MM.1S (cell line): ENCODE measurements around the gene GAS7.

Experiments used
- DNase-seq: peaks from one replicate; pipeline ENCODE4 v3.0.0-alpha.2; 2015
- H2AFZ ChIP-seq: fragments of 300-600 bp; sonication (generic); 2 replicates; pipeline ENCODE4 v1.6.0; 2016; ENCODE audit warnings: antibody characterized with exemption, low read length
- H3F3A ChIP-seq: fragments of 300-600 bp; sonication (generic); 2 replicates; pipeline ENCODE4 v1.6.1; 2016; ENCODE audit warnings: mild to moderate bottlenecking, antibody characterized with exemption, low read length, moderate library complexity, mixed read lengths; ENCODE audit not compliant: insufficient read depth
- H3K27ac ChIP-seq: fragments of 300-600 bp; sonication (generic); 2 replicates; pipeline ENCODE4 v1.5.1; 2016; ENCODE audit warnings: mild to moderate bottlenecking, low read length
- H3K27me3 ChIP-seq: fragments of 300-600 bp; sonication (generic); replicated peaks from 2 replicates; pipeline ENCODE4 v1.6.0; 2016; ENCODE audit warnings: low read length; ENCODE audit not compliant: insufficient read depth
- H3K36me3 ChIP-seq: fragments of 300-600 bp; sonication (generic); replicated peaks from 2 replicates; pipeline ENCODE4 v1.6.1; 2016; ENCODE audit warnings: mild to moderate bottlenecking, low read length, mixed read lengths; ENCODE audit not compliant: insufficient read depth
- H3K4me1 ChIP-seq: fragments of 300-600 bp; sonication (generic); 2 replicates; pipeline ENCODE4 v1.6.1; 2016; ENCODE audit warnings: low read length, mixed read lengths
- H3K4me2 ChIP-seq: fragments of 300-600 bp; sonication (generic); 2 replicates; pipeline ENCODE4 v1.6.0; 2016; ENCODE audit warnings: low read depth, low read length
- H3K4me3 ChIP-seq: fragments of 300-600 bp; sonication (generic); 2 replicates; pipeline ENCODE4 v1.5.1; 2016; ENCODE audit warnings: low read length, mixed read lengths
- H3K79me2 ChIP-seq: fragments of 300-600 bp; sonication (generic); 2 replicates; pipeline ENCODE4 v1.6.1; 2016; ENCODE audit warnings: mixed run types, low read length, mixed read lengths
- H3K9ac ChIP-seq: fragments of 300-600 bp; sonication (generic); 2 replicates; pipeline ENCODE4 v1.6.1; 2016; ENCODE audit warnings: low read length, mixed read lengths
- H3K9me2 ChIP-seq: fragments of 300-600 bp; sonication (generic); replicated peaks from 2 replicates; pipeline ENCODE4 v1.6.1; 2016; ENCODE audit warnings: mild to moderate bottlenecking, low read length, mixed read lengths; ENCODE audit not compliant: insufficient read depth
- H3K9me3 ChIP-seq: fragments of 300-600 bp; sonication (generic); replicated peaks from 2 replicates; pipeline ENCODE4 v1.6.1; 2016; ENCODE audit warnings: mild to moderate bottlenecking, low read length, mixed read lengths; ENCODE audit not compliant: insufficient read depth
- H4K20me1 ChIP-seq: fragments of 300-600 bp; sonication (generic); 2 replicates; pipeline ENCODE4 v1.6.1; 2016; ENCODE audit warnings: mild to moderate bottlenecking, low read length, moderate library complexity, mixed read lengths; ENCODE audit not compliant: insufficient read depth
- EZH2 ChIP-seq: fragments of 300-600 bp; sonication (generic); optimal IDR thresholded peaks from 2 replicates; pipeline ENCODE3; 2017; ENCODE audit warnings: low read depth, mild to moderate bottlenecking, antibody characterized with exemption, low read length, mixed read lengths
- EZH2phosphoT487 ChIP-seq: fragments of 300-600 bp; sonication (generic); IDR thresholded peaks from 2 replicates; pipeline ENCODE4 v1.6.1; 2018; ENCODE audit warnings: antibody characterized with exemption, low read length
- TF ChIP-seq, protein P1 (sequence below): fragments of 300-600 bp; sonication (generic); IDR thresholded peaks from 2 replicates; pipeline ENCODE4 v1.5.1; 2016; ENCODE audit warnings: antibody characterized with exemption, low read length, mixed read lengths

GAS7 gene

GRCh38 chr17:10201680-10202079, 3.3 kb upstream of the GAS7 start:
- Histone ChIP-seq H3K9me2 (no peaks in the 10 kb centered on the region), H3K4me2 (no peak overlapping the region), H3K27me3 (no peaks in the 10 kb centered on the region), H3K4me3 (no peak overlapping the region), H3K4me1 (no peaks in the 10 kb centered on the region), H4K20me1 (no peaks in the 10 kb centered on the region), H3F3A (no peaks in the 10 kb centered on the region), H3K9ac (no peak overlapping the region), H3K36me3 (no peaks in the 10 kb centered on the region), H3K9me3 (no peaks in the 10 kb centered on the region), H2AFZ (no peak overlapping the region), H3K27ac (no peak overlapping the region), H3K79me2 (no peaks in the 10 kb centered on the region)
- no peak for DNase-seq
- TF ChIP-seq EZH2phosphoT487 (no peak), EZH2 (no peak)

GRCh38 chr17:10200645-10201044, 2.2 kb upstream of the GAS7 start:
- no peak for TF ChIP-seq EZH2
- no peaks in the 10 kb centered on the region for H3K27me3 ChIP-seq
- DNase-seq = no peak

GRCh38 chr17:10200016-10200415, 1.6 kb upstream of the GAS7 start:
- H3K27me3 ChIP-seq = no peaks in the 10 kb centered on the region
- H3K36me3 ChIP-seq = no peaks in the 10 kb centered on the region
- no peaks in the 10 kb centered on the region for H3K79me2 ChIP-seq

More at GRCh38 chr17:10200645-10201044, 2.2 kb upstream of the GAS7 start:
- Histone ChIP-seq H3K79me2 (no peaks in the 10 kb centered on the region), H3K36me3 (no peaks in the 10 kb centered on the region), H3K9ac (no peak overlapping the region), H3K27ac (no peak overlapping the region), H3F3A (no peaks in the 10 kb centered on the region), H3K9me2 (no peaks in the 10 kb centered on the region), H3K9me3 (no peaks in the 10 kb centered on the region), H3K4me2 (no peak overlapping the region), H2AFZ (no peak overlapping the region), H3K4me1 (no peaks in the 10 kb centered on the region), H4K20me1 (no peaks in the 10 kb centered on the region), H3K4me3 (no peak overlapping the region)

DNA sequence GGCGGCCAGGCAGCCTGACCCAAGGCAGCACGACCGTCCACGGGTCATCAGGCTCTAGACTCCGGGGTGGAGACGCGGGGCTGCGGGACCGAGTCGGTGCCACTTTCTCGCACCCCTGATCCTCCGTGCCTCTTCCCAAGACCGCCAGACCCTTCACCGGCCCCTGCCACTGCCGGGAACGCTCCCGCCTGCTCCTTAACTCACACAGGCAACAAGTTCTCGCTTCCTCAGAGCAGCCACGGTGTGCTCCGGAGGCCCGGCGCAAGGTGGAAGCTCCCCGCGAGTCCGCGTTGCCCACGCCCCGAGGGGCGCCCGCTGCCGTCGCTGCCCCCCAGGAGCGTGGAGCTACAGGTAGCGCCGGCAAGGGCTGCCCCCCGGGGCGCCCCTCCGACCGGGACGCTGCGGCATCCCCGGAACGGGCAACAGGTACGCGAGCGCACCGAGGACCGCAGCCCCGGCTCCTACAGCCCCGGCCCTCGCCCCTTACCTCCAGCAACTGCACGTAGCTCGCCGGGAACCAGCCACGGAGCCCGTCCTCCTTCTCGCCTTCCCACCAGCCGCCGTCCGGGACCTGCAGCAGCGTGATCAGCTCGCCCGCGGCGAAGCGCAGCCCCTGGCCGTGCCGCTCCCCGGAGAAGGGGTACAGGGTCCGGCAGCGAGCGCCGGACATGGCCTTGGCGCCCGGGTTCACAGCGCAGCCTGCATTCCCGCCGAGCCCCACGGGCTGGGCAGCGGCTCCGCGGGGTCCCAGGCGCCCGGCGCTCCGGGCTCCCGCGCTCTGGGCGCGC, 491 bp downstream of the GAS7 start:
- no peak overlapping the region for H3K9ac ChIP-seq

More at GRCh38 chr17:10200016-10200415, 1.6 kb upstream of the GAS7 start:
- Histone ChIP-seq H3K9me3 (no peaks in the 10 kb centered on the region), H3K27ac (no peak overlapping the region), H3K9ac (no peak overlapping the region), H3K4me3 (no peak overlapping the region), H3K4me1 (no peaks in the 10 kb centered on the region), H3K4me2 (no peak overlapping the region), H3K9me2 (no peaks in the 10 kb centered on the region), H3F3A (no peaks in the 10 kb centered on the region), H2AFZ (no peak overlapping the region), H4K20me1 (no peaks in the 10 kb centered on the region)
- DNase-seq = no peak
- TF ChIP-seq EZH2 (no peak), EZH2phosphoT487 (no peak)
- TF ChIP-seq, protein P1, sequence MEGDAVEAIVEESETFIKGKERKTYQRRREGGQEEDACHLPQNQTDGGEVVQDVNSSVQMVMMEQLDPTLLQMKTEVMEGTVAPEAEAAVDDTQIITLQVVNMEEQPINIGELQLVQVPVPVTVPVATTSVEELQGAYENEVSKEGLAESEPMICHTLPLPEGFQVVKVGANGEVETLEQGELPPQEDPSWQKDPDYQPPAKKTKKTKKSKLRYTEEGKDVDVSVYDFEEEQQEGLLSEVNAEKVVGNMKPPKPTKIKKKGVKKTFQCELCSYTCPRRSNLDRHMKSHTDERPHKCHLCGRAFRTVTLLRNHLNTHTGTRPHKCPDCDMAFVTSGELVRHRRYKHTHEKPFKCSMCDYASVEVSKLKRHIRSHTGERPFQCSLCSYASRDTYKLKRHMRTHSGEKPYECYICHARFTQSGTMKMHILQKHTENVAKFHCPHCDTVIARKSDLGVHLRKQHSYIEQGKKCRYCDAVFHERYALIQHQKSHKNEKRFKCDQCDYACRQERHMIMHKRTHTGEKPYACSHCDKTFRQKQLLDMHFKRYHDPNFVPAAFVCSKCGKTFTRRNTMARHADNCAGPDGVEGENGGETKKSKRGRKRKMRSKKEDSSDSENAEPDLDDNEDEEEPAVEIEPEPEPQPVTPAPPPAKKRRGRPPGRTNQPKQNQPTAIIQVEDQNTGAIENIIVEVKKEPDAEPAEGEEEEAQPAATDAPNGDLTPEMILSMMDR = no peak

More for the DNA sequence above, 491 bp downstream of the GAS7 start:
- TF ChIP-seq EZH2 (no peak), EZH2phosphoT487 (no peak)
- TF ChIP-seq, protein P1 = no peak
- Histone ChIP-seq H3K4me2 (no peak overlapping the region), H3K27me3 (no peaks in the 10 kb centered on the region), H3K9me2 (no peaks in the 10 kb centered on the region), H3K4me1 (no peaks in the 10 kb centered on the region), H3K36me3 (no peaks in the 10 kb centered on the region), H3K4me3 (no peak overlapping the region), H3K9me3 (no peaks in the 10 kb centered on the region), H3F3A (no peaks in the 10 kb centered on the region), H2AFZ (no peak overlapping the region), H3K27ac (no peak overlapping the region), H3K79me2 (no peaks in the 10 kb centered on the region), H4K20me1 (no peaks in the 10 kb centered on the region)
- no peak for DNase-seq
